Nephron (organoid): ENCODE data around the gene AHNAK2.
"Not testable (repeated sequence)": the region's sequence is repeated elsewhere in the genome, so short reads cannot be mapped to it uniquely, and the experiment has no call there.

Experiments used
- H3K27ac Mint-ChIP-seq, 3 experiments: 2 replicates each; pipeline ENCODE4 v1.8.0; 2020; ENCODE audit warnings: mixed read lengths in 3 of 3, mild to moderate bottlenecking in 2 of 3, moderate library complexity in 1 of 3
- H3K27me3 Mint-ChIP-seq: 2 replicates; pipeline ENCODE4 v1.8.0; 2021; ENCODE audit warnings: low read depth, mild to moderate bottlenecking, moderate library complexity, mixed read lengths
- H3K36me3 Mint-ChIP-seq: 2 replicates; pipeline ENCODE4 v1.8.0; 2020; ENCODE audit warnings: low read depth, mixed read lengths
- H3K4me1 Mint-ChIP-seq: 2 replicates; pipeline ENCODE4 v1.8.0; 2020; ENCODE audit warnings: mixed read lengths
- H3K4me3 Mint-ChIP-seq, 3 experiments: 2 replicates each; pipeline ENCODE4 v1.8.0; 2020; ENCODE audit warnings: mild to moderate bottlenecking in 3 of 3, mixed read lengths in 3 of 3, moderate library complexity in 2 of 3
- H3K9me3 Mint-ChIP-seq: 2 replicates; pipeline ENCODE4 v1.8.0; 2020; ENCODE audit warnings: mixed read lengths
- CTCF ChIP-seq, 3 experiments: fragments of 200-600 bp; sonication (generic); IDR thresholded peaks; one replicate each; pipeline ENCODE4 v1.5.0; 2021; ENCODE audit warnings: antibody characterized with exemption in 3 of 3; ENCODE audit not compliant: unreplicated experiment in 3 of 3

Gene AHNAK2

GRCh38 chr14:104954746-104955395 is 23.3 kb downstream of the AHNAK2 start:
- no peak overlapping the region for H3K27ac Mint-ChIP-seq
- H3K4me1 Mint-ChIP-seq = no peaks in the 10 kb centered on the region
- H3K4me3 Mint-ChIP-seq = no peak overlapping the region
- no peak for TF ChIP-seq CTCF (IDR thresholded peaks at IDR 0.05; ENCODE audit: unreplicated experiment in 3 of 3)
- H3K27me3 Mint-ChIP-seq = peaks cover 16% of the 10 kb centered on the region
- H3K9me3 Mint-ChIP-seq = peaks cover 2% of the 10 kb centered on the region
- H3K36me3 Mint-ChIP-seq = no peaks in the 10 kb centered on the region

- Mint-ChIP-seq H3K27ac (no peak overlapping the region), H3K9me3 (peaks cover 2% of the 10 kb centered on the region), H3K4me1 (no peaks in the 10 kb centered on the region), H3K36me3 (no peaks in the 10 kb centered on the region), H3K4me3 (no peak overlapping the region), H3K27me3 (peaks cover 16% of the 10 kb centered on the region)
- no peak for TF ChIP-seq CTCF (IDR thresholded peaks at IDR 0.05; ENCODE audit: unreplicated experiment in 3 of 3)
Observed at GRCh38 chr14:104953896-104954656, 24.1 kb downstream of the AHNAK2 start.

GRCh38 chr14:104953097-104953496 is 25.1 kb downstream of the AHNAK2 start:
- no peaks in the 10 kb centered on the region for H3K36me3 Mint-ChIP-seq
- peaks cover 2% of the 10 kb centered on the region for H3K9me3 Mint-ChIP-seq
- no peak for TF ChIP-seq CTCF (IDR thresholded peaks at IDR 0.05; ENCODE audit: unreplicated experiment in 3 of 3)
- H3K4me1 Mint-ChIP-seq = no peaks in the 10 kb centered on the region
- H3K4me3 Mint-ChIP-seq = no peak overlapping the region
- no peak overlapping the region for H3K27ac Mint-ChIP-seq
- H3K27me3 Mint-ChIP-seq = peaks cover 11% of the 10 kb centered on the region

GRCh38 chr14:104951863-104952657 is 26.1 kb downstream of the AHNAK2 start:
- not testable (repeated sequence) for H3K36me3 Mint-ChIP-seq, H3K4me3 Mint-ChIP-seq, H3K27ac Mint-ChIP-seq, H3K4me1 Mint-ChIP-seq, H3K9me3 Mint-ChIP-seq, H3K27me3 Mint-ChIP-seq

GRCh38 chr14:104950701-104951100 is 27.5 kb downstream of the AHNAK2 start:
- H3K36me3 Mint-ChIP-seq, H3K27ac Mint-ChIP-seq, H3K27me3 Mint-ChIP-seq, H3K4me1 Mint-ChIP-seq, H3K4me3 Mint-ChIP-seq, H3K9me3 Mint-ChIP-seq: not testable (repeated sequence)

- Mint-ChIP-seq H3K27me3 (no peaks in the 10 kb centered on the region), H3K27ac (no peak overlapping the region)
- no peak for TF ChIP-seq CTCF (IDR thresholded peaks at IDR 0.05; ENCODE audit: unreplicated experiment in 3 of 3)
Observed at GRCh38 chr14:104950021-104950420, 28.2 kb downstream of the AHNAK2 start.

GRCh38 chr14:104949406-104949955 is 28.7 kb downstream of the AHNAK2 start:
- not testable (repeated sequence) for H3K36me3 Mint-ChIP-seq, H3K27me3 Mint-ChIP-seq, H3K4me1 Mint-ChIP-seq, H3K27ac Mint-ChIP-seq, H3K9me3 Mint-ChIP-seq, H3K4me3 Mint-ChIP-seq

More at GRCh38 chr14:104950021-104950420, 28.2 kb downstream of the AHNAK2 start:
- no peaks in the 10 kb centered on the region for H3K9me3 Mint-ChIP-seq
- no peak overlapping the region for H3K4me3 Mint-ChIP-seq
- H3K36me3 Mint-ChIP-seq = no peaks in the 10 kb centered on the region
- H3K4me1 Mint-ChIP-seq = no peaks in the 10 kb centered on the region
